ENCODE measurements around the gene AGXT.

Gene AGXT

DNA sequence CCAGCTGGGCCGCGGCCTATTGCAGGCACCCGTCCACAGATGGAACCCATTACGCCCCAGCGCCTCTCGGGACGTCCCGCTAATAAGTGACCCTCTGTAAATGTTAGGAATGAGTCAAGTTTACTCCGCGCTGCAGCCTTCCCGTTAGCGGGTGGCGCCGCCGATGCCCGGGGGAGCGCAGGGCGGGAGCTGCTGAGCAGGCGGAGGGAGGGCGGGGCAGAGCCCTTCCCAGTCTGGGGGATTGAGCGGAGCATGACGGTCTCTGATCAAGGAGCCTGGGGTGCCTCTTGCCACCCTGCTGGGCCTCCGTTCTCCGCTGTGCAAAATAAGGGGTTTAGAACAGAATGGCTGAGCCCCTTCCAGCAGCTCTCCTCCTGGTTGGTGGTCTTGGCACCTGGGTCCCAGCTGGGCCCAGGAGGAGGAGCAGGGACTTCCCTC is 48.0 kb downstream of the AGXT start:
- peak in 1 of 14 donors; percentile 70 for DNase-seq

- no peak for DNase-seq
Observed at GRCh38 chr2:240917009-240917683, 48.5 kb downstream of the AGXT start.

- no peak for DNase-seq
Observed at GRCh38 chr2:240917684-240918257, 49.1 kb downstream of the AGXT start.

DNA sequence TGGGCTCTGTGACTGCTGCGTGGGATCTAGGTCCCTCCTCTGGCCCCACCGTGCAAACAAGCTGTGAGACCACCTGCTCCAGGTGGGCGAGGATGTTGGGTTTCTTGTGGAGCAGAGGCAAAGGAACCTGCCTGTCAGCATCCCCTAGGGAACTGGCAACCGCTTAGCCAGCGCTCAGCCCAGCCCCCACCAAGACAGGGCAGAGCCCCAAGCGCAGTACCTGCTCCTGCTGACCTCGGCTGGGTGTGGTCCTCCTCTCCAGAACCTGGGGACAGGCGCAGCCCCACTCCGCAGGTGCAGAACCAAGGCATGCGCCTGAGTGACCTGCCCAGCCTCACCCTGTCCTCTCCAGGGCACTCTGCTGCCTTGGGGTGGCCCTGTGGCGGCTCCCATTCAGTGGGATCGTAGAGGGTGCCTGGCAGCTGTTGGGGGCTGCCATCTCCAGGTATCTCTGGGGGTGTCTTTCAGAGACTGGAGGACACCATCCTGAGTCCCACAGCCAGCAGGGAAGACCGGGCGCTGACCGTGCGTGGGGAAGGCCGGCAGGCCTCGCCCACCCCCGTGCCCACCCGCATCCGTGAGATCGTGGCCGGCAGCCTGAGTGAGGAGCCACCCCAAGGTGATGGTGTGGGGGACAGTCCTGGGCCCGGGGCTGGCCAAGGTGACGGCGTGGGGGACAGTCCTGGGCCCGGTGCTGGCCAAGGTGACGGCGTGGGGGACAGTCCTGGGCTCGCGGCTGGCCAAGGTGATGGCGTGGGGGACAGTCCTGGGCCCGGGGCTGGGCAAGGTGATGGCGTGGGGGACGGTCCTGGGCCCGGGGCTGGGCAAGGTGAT is 49.9 kb downstream of the AGXT start:
- DNase-seq, result no peak

GRCh38 chr2:240919161-240919781 is 50.6 kb downstream of the AGXT start:
- no peak for DNase-seq

- no peak for DNase-seq
Observed at GRCh38 chr2:240919786-240920782, 51.5 kb downstream of the AGXT start.

DNA sequence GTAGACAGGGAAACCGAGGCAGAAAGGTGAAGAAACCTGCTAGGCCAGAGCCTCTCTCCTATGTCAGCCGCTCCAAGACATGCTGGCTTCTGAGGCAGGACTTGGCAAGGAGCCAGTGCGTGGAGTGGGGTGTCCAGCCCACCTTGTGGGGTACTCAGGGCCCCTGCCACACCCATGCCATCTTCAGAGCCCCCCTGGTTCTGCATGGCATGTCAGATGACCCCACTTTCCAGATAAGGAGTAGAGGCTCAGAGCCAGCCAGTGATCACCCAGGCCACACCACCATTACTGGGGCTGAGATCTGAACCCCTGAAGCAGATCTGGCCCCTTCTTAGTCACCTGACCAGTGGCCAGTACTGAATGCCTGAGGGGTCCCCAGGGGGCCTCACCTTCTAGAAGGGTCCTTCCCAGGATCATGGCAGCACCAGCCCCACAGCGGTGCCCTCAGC is 52.2 kb downstream of the AGXT start:
- DNase-seq, result no peak

GRCh38 chr2:240921311-240921994 is 52.8 kb downstream of the AGXT start:
- peak in 1 of 14 donors; percentile 55 for DNase-seq

- no peak for DNase-seq
Observed at GRCh38 chr2:240921995-240922244, 53.3 kb downstream of the AGXT start.

DNA sequence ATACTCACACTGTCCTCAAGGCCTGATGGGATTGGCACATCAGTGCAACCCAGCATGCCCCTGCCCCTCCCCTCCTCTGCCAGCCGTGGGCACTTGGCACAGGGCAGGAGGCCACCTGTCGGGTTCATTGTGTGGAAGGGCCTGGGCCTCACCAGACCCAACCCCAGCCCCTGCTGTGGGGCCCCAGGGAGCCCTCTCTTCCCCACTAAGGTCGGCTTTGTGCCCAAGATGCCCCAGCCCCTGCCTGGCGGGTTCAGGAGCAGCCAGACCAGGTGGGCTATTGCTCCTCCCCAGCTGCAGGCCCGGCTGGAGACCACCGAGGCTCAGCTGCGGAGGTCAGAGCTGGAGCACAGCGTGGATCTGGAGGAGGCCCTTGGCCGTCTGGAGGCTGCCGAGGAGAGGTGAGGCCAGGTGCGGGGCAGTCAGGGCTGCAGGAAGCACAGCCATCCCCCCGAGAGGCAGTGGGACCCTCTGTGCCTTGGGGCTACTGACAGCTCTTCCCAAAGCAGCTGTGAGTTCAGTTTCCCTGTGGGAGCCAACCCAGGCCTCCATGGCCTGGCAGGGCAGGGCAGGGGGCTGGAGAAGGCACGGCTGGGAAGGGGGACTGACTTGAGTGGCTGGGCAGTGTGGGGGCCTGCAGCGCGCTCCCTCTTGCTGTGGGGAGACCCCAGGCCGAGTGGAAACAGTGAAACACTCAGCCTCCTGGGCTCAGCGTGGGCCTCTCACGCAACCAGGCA is 53.8 kb downstream of the AGXT start:
- DNase-seq, result no peak

- DNase-seq, result no peak
Observed at GRCh38 chr2:240922982-240923537, 54.4 kb downstream of the AGXT start.

- no peak for DNase-seq
Observed at GRCh38 chr2:240925191-240925567, 56.6 kb downstream of the AGXT start.

GRCh38 chr2:240925568-240926515 is 57.2 kb downstream of the AGXT start:
- no peak for DNase-seq

- no peak for DNase-seq
Observed at GRCh38 chr2:240926516-240927389, 58.1 kb downstream of the AGXT start.

DNA sequence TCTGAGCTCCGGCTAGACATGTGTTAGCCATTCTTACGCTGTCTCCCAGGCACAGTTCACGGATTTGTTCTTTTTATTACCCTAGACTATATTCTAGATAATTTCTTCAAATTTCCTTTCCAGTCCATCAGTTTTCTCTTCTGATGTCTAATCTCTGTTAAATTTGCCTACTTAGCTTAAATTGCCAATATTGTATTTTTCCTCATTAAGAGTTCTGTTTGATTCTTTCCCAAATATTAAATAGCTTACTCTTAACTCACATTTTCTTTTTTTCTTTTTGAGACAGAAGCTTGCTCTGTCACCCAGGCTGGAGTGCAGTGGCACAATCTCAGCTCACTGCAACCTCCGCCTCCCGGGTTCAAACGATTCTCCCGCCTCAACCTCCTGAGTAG is 58.8 kb downstream of the AGXT start:
- DNase-seq, result no peak

DNA sequence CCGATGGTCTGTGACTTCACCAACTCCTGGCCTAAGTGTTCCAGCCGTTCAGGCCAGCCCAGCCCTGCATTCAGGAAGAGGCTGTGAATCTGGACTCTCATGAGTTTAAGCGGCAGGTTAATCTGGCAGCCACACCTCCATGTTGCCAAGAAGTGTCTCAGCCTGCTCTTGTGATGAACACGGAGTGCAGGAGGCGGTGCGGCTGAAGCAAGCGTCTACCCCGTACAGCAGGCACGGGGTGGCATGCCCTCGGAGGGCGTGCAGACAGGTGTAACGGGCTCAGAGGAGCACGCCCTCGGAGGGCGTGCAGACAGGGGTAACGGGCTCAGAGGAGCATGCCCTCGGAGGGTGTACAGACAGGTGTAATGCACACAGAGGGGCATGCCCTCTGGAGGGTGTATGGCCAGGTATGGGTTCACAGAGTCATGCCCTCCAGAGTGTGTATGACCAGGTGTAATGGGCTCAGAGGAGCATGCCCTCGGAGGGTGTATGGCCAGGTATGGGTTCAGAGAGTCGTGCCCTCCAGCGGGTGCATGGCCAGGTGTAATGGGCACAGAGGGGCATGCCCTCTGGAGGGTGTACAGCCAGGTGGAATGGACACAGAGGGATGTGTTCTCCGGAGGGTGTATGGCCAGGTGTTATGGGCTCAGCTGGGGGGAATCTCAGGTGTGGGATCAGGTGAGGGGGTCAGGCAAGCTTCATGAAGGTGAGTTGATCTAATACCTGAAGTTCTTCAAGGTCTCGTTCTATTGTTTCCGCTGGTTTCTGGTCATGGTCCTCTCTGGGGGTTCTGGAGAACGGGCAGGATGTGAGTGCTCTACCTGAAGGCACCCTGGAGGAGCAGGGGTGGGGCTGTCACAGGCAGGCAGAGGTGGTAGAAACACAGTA is 60.1 kb downstream of the AGXT start:
- DNase-seq, result no peak

Measured in C1 segment of cervical spinal cord (tissue), 14 donors.